SK-N-SH (cell line): ENCODE results near the gene VWA5B1.

Source experiments
- CTCF ChIP-seq: fragments of 200-600 bp; sonication (generic); IDR thresholded peaks from 2 replicates; pipeline ENCODE4 v1.6.1; 2017; ENCODE audit warnings: antibody characterized with exemption, mild to moderate bottlenecking, moderate library complexity
- FOSL2 ChIP-seq: IDR thresholded peaks from 2 replicates; pipeline ENCODE4 v1.4.0; 2012; ENCODE audit warnings: low read depth, mild to moderate bottlenecking, moderate library complexity, borderline replicate concordance
- SMC3 ChIP-seq: IDR thresholded peaks from 2 replicates; pipeline ENCODE4 v1.6.1; 2012; ENCODE audit warnings: low read depth, low read length, improper control_type of control experiment
- TAF1 ChIP-seq: IDR thresholded peaks from 2 replicates; pipeline ENCODE4 v1.6.1; 2012; ENCODE audit warnings: low read depth, mild to moderate bottlenecking, low read length, moderate library complexity, borderline replicate concordance

- TF ChIP-seq CTCF, result no peak
- TF ChIP-seq SMC3, result no peak
- no peak for TF ChIP-seq TAF1
- TF ChIP-seq FOSL2, result no peak
Observed at GRCh38 chr1:20285510-20285909, 5.2 kb upstream of the VWA5B1 start.
